Measurements from ENCODE around the gene ADAMTS2.

The ADAMTS2 gene

GRCh38 chr5:179089502-179089901 is 255.8 kb downstream of the ADAMTS2 start:
- H3K27me3 ChIP-seq (ENCODE audit: control insufficient read depth, insufficient read depth, low read length) = no peaks in the 10 kb centered on the region
- no CpG with 5 or more reads among the region's 2 CpGs for WGBS (ENCODE audit: insufficient coverage, insufficient read length)
- H3K36me3 ChIP-seq (ENCODE audit: control insufficient read depth, insufficient read depth, low read length) = no peaks in the 10 kb centered on the region
- no peaks in the 10 kb centered on the region for H3K4me1 ChIP-seq (ENCODE audit: control insufficient read depth, insufficient read depth, low read length)
- no peak for DNase-seq (ENCODE audit: low read depth, low spot score)
- H3K9me3 ChIP-seq (ENCODE audit: control insufficient read depth, insufficient read depth, low read length) = peaks cover 3% of the 10 kb centered on the region
- no peak overlapping the region for H3K27ac ChIP-seq (ENCODE audit: low read length)
- H3K4me3 ChIP-seq (ENCODE audit: low read length) = no peak overlapping the region

- WGBS (ENCODE audit: insufficient coverage, insufficient read length) = no CpG with 5 or more reads among the region's 4 CpGs
- Histone ChIP-seq H3K9me3 (ENCODE audit: control insufficient read depth, insufficient read depth, low read length) (peaks cover 19% of the 10 kb centered on the region), H3K27me3 (ENCODE audit: control insufficient read depth, insufficient read depth, low read length) (no peaks in the 10 kb centered on the region), H3K4me3 (ENCODE audit: low read length) (no peak overlapping the region), H3K27ac (ENCODE audit: low read length) (no peak overlapping the region), H3K36me3 (ENCODE audit: control insufficient read depth, insufficient read depth, low read length) (peaks cover 11% of the 10 kb centered on the region; the same call in 1 of the 2 replicates), H3K4me1 (ENCODE audit: control insufficient read depth, insufficient read depth, low read length) (no peaks in the 10 kb centered on the region)
- DNase-seq (ENCODE audit: low read depth, low spot score) = no peak
Observed at GRCh38 chr5:179080724-179081123, 264.5 kb downstream of the ADAMTS2 start.

GRCh38 chr5:179079165-179079987 is 265.9 kb downstream of the ADAMTS2 start:
- no peak overlapping the region for H3K4me3 ChIP-seq (ENCODE audit: low read length)
- no peaks in the 10 kb centered on the region for H3K4me1 ChIP-seq (ENCODE audit: control insufficient read depth, insufficient read depth, low read length)
- H3K27me3 ChIP-seq (ENCODE audit: control insufficient read depth, insufficient read depth, low read length) = no peaks in the 10 kb centered on the region
- DNase-seq (ENCODE audit: low read depth, low spot score) = no peak
- no CpG with 5 or more reads among the region's 11 CpGs for WGBS (ENCODE audit: insufficient coverage, insufficient read length)
- no peak overlapping the region for H3K27ac ChIP-seq (ENCODE audit: low read length)
- peaks cover 11% of the 10 kb centered on the region; the same call in 1 of the 2 replicates for H3K36me3 ChIP-seq (ENCODE audit: control insufficient read depth, insufficient read depth, low read length)
- H3K9me3 ChIP-seq (ENCODE audit: control insufficient read depth, insufficient read depth, low read length) = peaks cover 20% of the 10 kb centered on the region

GRCh38 chr5:179065703-179066102 is 279.6 kb downstream of the ADAMTS2 start:
- DNase-seq (ENCODE audit: low read depth, low spot score) = no peak
- H3K27me3 ChIP-seq (ENCODE audit: control insufficient read depth, insufficient read depth, low read length) = no peaks in the 10 kb centered on the region
- H3K36me3 ChIP-seq (ENCODE audit: control insufficient read depth, insufficient read depth, low read length) = peaks cover 2% of the 10 kb centered on the region; the same call in 1 of the 2 replicates
- H3K4me3 ChIP-seq (ENCODE audit: low read length) = no peak overlapping the region
- H3K4me1 ChIP-seq (ENCODE audit: control insufficient read depth, insufficient read depth, low read length) = peaks cover 2% of the 10 kb centered on the region
- no peak overlapping the region for H3K27ac ChIP-seq (ENCODE audit: low read length)
- peaks cover 6% of the 10 kb centered on the region for H3K9me3 ChIP-seq (ENCODE audit: control insufficient read depth, insufficient read depth, low read length)
- no CpG with 5 or more reads among the region's 6 CpGs for WGBS (ENCODE audit: insufficient coverage, insufficient read length)

- Histone ChIP-seq H3K36me3 (ENCODE audit: control insufficient read depth, insufficient read depth, low read length) (peaks cover 2% of the 10 kb centered on the region; the same call in 1 of the 2 replicates), H3K4me3 (ENCODE audit: low read length) (peak overlapping the region; percentile 59; the same call in 1 of the 2 replicates), H3K27ac (ENCODE audit: low read length) (no peak overlapping the region), H3K27me3 (ENCODE audit: control insufficient read depth, insufficient read depth, low read length) (no peaks in the 10 kb centered on the region), H3K4me1 (ENCODE audit: control insufficient read depth, insufficient read depth, low read length) (peaks cover 2% of the 10 kb centered on the region; the same call in 1 of the 2 replicates), H3K9me3 (ENCODE audit: control insufficient read depth, insufficient read depth, low read length) (no peaks in the 10 kb centered on the region)
- DNase-seq (ENCODE audit: low read depth, low spot score) = no peak
- WGBS (ENCODE audit: insufficient coverage, insufficient read length) = no CpG with 5 or more reads among the region's 19 CpGs
Observed at GRCh38 chr5:179061025-179061424, 284.2 kb downstream of the ADAMTS2 start.

All from iPS DF 6.9 (cell line).